ENCODE data around the gene KMT2B.
A peak's percentile ranks its signal among the peaks of the same experiment; 100 is the strongest.

Gene KMT2B

GRCh38 chr19:35742121-35742724 is 24.4 kb downstream of the KMT2B start, which contains the start of gene IGFLR1:
Gene IGFLR1 (minus strand): TSS chr19:35742452. CDS start chr19:35741180, 1,272 bp downstream.
- DNase-seq, result peak; percentile 66

- DNase-seq, result no peak
Observed at GRCh38 chr19:35743640-35744429, 26.0 kb downstream of the KMT2B start.

- peak; percentile 91 for DNase-seq
Observed at GRCh38 chr19:35744430-35745327, 26.9 kb downstream of the KMT2B start.

DNA sequence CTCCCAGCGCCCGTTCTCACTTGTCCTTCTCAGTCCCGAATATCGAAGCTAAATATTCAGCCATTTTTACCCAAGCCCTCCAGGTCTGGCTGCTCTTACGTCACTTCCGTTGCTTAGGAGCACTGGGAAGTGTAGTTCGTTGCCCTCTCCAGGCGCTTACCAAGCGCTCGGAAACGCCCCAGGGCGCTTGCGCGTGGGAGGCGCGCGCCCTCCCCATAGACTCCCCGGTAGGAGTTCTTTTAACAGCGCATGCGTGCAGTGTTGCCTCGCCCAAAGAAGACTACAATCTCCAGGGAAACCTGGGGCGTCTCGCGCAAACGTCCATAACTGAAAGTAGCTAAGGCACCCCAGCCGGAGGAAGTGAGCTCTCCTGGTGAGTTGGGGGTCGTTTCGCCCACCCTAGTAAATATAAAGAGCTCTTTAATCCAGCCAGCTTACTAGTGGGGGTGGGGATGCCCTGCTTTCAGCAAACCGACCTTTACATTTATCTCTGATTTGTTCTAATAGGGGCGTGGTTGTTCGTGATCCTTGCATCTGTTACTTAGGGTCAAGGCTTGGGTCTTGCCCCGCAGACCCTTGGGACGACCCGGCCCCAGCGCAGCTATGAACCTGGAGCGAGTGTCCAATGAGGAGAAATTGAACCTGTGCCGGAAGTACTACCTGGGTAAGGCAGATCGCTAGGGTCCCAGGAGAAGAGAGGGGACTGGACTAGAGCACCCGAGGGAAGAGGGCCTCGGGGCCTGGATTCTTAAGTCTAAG is 27.7 kb downstream of the KMT2B start, which contains the start of the genes PSENEN and U2AF1L4:
TSS of gene PSENEN (plus strand) at position 324 of the 759 bp plus-strand sequence. CDS start at position 604, 280 bp downstream.
TSS of gene U2AF1L4 (minus strand) at position 91 of the 759 bp plus-strand sequence. CDS start at position 64, 27 bp downstream.
- DNase-seq, result peak; percentile 96

DNA sequence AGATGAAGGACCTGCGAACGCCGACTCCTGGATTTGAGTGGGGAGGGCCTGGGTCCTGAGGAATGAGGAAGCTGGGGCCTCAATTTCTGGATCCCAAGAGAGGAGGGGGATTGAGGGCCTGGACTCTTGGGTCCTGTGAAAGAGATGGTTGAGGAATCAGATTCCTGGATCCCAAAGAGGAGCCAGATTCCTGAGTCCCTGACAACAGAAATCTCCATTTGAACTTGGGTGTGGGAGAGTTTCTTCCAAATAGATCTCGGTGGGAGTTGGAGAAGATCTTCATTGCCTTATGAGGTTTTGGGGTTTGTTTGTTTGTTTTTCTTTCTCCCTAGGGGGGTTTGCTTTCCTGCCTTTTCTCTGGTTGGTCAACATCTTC is 28.3 kb downstream of the KMT2B start:
- no peak for DNase-seq

DNA sequence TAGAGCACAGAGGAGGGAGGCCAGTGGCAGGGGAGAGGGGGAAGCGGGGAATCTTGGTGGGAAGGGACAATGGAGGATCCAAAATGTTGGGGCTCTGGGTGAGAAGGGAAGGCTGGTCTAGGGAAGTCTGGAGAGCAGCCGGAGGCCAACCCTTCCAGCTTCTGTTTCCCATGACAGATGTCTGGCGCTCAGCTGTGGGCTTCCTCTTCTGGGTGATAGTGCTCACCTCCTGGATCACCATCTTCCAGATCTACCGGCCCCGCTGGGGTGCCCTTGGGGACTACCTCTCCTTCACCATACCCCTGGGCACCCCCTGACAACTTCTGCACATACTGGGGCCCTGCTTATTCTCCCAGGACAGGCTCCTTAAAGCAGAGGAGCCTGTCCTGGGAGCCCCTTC is 28.7 kb downstream of the KMT2B start:
- DNase-seq, result no peak

- DNase-seq, result peak; percentile 98
Observed at GRCh38 chr19:35748106-35749020, 30.6 kb downstream of the KMT2B start, which contains the start of gene LIN37. Gene LIN37 (plus strand): TSS chr19:35748576. CDS start chr19:35748725, 149 bp downstream.

GRCh38 chr19:35750167-35750566 is 32.4 kb downstream of the KMT2B start:
- no peak for DNase-seq

GRCh38 chr19:35751839-35752745 is 34.3 kb downstream of the KMT2B start:
- DNase-seq, result no peak

- no peak for DNase-seq
Observed at GRCh38 chr19:35752746-35753350, 35.0 kb downstream of the KMT2B start.

GRCh38 chr19:35753634-35754369 is 36.0 kb downstream of the KMT2B start:
- no peak for DNase-seq

DNA sequence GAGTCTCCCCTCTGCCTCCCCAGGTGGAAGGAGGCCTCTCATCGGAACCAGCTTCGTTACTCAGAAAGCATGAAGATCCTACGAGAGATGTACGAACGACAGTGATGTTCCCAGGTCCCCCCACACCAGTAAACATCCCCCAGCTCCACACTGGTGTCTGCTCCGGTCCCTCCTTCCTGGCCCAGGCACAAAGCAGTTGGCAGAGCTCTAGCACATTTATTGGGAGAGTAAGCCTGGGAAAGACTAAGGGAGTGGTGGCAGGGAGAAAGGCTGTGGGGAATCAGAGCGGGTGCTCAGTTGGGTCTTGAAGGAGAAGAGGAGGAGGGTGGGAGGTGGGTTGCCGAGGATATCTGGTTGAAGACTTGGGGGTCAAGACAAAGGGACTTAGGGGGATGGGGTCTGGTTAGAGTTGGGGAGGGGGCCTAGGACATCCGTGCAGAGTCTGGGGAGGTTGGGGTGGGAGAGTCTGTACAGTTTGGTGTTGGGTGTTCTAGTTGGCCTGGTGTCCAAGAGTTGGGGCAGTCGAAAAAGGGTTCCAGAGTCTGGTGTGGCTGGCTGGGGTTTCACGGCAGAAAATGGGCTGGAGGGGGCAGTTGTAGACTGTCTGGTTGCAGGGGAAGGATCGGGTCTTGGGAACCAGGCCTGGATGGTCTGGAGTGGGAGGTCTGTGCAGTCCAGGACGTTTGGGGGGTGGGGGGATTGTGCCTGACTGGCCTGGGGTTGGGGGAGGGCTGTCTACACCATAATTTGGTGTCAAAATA is 36.7 kb downstream of the KMT2B start:
- no peak for DNase-seq

DNA sequence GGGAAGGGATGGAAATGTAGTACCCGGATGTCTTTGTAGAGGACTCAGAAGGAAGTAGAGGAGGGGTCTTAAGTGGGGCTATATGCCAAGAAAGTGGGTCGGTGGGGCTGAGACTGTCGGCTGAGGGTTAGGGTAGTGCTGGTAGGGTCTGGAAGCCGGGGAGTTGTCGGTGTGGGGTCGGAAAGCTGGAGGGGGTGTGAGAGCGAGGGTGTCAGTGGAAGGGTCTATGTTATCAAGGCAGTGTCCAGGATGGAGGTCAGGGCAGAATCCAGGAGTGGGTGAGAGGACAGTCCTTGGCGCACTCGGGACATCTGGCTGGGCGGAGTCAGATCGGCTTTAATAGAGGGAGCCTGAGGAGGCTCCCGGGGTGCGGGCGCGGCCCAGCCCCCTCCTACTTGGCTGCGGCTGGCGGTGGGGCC is 37.3 kb downstream of the KMT2B start:
- no peak for DNase-seq

- DNase-seq, result peak; percentile 40
Observed at GRCh38 chr19:35755550-35756376, 38.0 kb downstream of the KMT2B start.

DNA sequence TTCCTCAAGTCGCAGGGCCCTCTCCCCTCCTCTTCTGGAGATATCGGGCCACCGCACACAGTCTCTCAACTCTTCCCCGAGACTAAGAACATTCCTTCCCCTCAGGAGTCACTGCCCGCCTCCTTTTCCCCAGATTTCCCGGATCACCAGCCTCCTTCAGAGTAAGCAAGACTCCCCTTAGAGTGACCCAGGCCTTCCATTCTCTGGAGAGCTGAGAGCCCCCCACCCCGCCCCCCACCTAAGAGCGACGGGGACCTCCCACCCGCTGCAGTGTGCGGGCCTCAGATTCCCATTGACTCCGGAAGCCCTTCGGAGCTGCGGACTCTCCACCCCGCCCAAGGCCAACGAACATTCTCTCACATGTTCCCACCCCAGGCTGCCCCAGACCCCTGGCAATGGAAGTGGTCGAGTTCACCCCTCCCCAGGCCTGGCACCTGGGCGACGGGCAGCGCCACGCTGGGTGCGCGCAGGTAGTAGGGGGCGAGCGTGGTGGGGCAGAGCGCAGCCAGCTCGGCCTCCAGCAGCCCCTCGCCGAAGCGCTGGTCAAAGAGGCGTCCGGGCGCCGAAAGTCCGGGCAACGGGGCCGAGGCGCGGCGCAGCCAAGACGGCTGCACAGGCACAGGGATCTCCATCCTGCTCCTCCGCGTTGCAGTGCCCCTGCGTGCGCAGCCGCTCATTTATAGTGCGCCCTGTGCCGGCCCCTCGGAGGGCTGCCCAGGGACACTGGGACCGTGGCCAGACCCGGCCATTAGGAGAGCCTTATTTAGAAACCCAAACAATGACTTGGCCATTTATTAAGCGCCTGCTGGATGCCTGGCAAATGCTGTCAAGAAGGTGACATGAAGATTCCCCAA is 38.8 kb downstream of the KMT2B start, which contains the start of gene HSPB6:
TSS of gene HSPB6 (minus strand) at position 653 of the 854 bp plus-strand sequence. CDS start at position 632, 21 bp downstream.
- DNase-seq, result no peak

GRCh38 chr19:35757231-35757748 is 39.5 kb downstream of the KMT2B start:
- no peak for DNase-seq
